SK-N-SH (cell line): ENCODE results near the gene HLA-DMA.

Source experiments
- ELF1 ChIP-seq: IDR thresholded peaks from 2 replicates; pipeline ENCODE4 v1.4.0; 2012
- FOXM1 ChIP-seq: IDR thresholded peaks from 2 replicates; pipeline ENCODE4 v1.4.0; 2012; ENCODE audit warnings: low read depth, mild to moderate bottlenecking
- JUND ChIP-seq: IDR thresholded peaks from 2 replicates; pipeline ENCODE4 v1.4.0; 2012
- NFIC ChIP-seq: IDR thresholded peaks from 2 replicates; pipeline ENCODE4 v1.4.0; 2012; ENCODE audit warnings: borderline replicate concordance
- POLR2AphosphoS5 ChIP-seq: IDR thresholded peaks from 2 replicates; pipeline ENCODE4 v1.6.1; 2012; ENCODE audit warnings: low read depth, low read length
- RAD21 ChIP-seq: IDR thresholded peaks from 2 replicates; pipeline ENCODE4 v1.6.1; 2012; ENCODE audit warnings: mild to moderate bottlenecking, low read length
- RFX5 ChIP-seq: IDR thresholded peaks from 2 replicates; pipeline ENCODE4 v1.6.1; 2012; ENCODE audit warnings: mild to moderate bottlenecking, improper control_type of control experiment, low read length
- TF ChIP-seq, protein P1 (sequence below): fragments of 200-600 bp; sonication (generic); IDR thresholded peaks from 2 replicates; pipeline ENCODE4 v1.6.1; 2017; ENCODE audit warnings: antibody characterized with exemption, mild to moderate bottlenecking, moderate library complexity
- TF ChIP-seq, protein P2 (sequence below): IDR thresholded peaks from 2 replicates; pipeline ENCODE4 v1.4.0; 2012; ENCODE audit warnings: low read depth, borderline replicate concordance
- TF ChIP-seq, protein P3 (sequence below): IDR thresholded peaks from 2 replicates; pipeline ENCODE4 v1.4.0; 2012; ENCODE audit warnings: low read depth, borderline replicate concordance

DNA sequence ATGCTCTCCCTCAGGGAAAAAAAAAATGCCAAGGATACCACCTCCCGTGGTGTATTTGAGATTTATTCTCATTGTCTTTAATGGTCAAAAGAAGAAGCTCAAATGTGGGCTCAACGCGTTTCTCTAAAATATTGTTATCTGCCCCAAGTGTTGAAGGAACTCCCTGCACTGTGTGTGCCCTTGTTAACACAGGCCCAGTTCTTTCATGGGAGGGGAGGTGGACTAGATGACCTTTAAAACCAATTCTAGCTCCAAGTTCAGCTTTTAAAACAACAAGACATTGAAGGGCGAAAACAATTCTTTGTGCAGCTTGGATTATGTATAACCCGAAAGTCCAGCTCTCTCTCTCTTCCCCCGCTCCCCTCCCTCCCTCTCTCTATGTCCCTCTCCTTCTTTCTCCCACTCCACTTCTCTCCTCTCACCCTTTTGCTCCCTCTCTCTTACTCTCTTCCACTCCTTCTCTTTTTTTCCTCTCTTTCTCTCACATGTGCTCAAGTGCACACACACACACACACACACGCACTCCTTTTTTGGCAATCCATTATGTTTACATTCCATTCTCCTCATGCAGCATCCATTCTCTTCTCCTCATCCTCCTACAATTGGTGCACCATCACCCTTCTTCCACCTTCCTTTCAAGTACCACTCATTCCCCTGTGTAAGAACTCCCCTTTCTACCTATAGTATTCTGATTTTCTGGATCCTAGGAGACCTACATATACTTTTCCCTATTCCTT is 20.6 kb downstream of the HLA-DMA start:
- TF ChIP-seq ELF1 (no peak), NFIC (no peak), RAD21 (no peak), RFX5 (no peak), POLR2AphosphoS5 (no peak), JUND (no peak), FOXM1 (no peak)
- TF ChIP-seq, protein P1, sequence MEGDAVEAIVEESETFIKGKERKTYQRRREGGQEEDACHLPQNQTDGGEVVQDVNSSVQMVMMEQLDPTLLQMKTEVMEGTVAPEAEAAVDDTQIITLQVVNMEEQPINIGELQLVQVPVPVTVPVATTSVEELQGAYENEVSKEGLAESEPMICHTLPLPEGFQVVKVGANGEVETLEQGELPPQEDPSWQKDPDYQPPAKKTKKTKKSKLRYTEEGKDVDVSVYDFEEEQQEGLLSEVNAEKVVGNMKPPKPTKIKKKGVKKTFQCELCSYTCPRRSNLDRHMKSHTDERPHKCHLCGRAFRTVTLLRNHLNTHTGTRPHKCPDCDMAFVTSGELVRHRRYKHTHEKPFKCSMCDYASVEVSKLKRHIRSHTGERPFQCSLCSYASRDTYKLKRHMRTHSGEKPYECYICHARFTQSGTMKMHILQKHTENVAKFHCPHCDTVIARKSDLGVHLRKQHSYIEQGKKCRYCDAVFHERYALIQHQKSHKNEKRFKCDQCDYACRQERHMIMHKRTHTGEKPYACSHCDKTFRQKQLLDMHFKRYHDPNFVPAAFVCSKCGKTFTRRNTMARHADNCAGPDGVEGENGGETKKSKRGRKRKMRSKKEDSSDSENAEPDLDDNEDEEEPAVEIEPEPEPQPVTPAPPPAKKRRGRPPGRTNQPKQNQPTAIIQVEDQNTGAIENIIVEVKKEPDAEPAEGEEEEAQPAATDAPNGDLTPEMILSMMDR: no peak
- TF ChIP-seq, protein P2, sequence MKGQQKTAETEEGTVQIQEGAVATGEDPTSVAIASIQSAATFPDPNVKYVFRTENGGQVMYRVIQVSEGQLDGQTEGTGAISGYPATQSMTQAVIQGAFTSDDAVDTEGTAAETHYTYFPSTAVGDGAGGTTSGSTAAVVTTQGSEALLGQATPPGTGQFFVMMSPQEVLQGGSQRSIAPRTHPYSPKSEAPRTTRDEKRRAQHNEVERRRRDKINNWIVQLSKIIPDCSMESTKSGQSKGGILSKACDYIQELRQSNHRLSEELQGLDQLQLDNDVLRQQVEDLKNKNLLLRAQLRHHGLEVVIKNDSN: no peak
- TF ChIP-seq, protein P3, sequence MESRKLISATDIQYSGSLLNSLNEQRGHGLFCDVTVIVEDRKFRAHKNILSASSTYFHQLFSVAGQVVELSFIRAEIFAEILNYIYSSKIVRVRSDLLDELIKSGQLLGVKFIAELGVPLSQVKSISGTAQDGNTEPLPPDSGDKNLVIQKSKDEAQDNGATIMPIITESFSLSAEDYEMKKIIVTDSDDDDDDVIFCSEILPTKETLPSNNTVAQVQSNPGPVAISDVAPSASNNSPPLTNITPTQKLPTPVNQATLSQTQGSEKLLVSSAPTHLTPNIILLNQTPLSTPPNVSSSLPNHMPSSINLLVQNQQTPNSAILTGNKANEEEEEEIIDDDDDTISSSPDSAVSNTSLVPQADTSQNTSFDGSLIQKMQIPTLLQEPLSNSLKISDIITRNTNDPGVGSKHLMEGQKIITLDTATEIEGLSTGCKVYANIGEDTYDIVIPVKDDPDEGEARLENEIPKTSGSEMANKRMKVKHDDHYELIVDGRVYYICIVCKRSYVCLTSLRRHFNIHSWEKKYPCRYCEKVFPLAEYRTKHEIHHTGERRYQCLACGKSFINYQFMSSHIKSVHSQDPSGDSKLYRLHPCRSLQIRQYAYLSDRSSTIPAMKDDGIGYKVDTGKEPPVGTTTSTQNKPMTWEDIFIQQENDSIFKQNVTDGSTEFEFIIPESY: no peak
